ENCODE results near the gene PARVA. TPM values are rescaled to one million over a fixed set of nuclear protein-coding genes. Genes with fewer than 3 reads are reported as not detected.
"Not testable (repeated sequence)": the region's sequence is repeated elsewhere in the genome, so short reads cannot be mapped to it uniquely, and the experiment has no call there.

The PARVA gene
- total and polyA plus RNA-seq, 3 experiments from 2014 or later: 0.07 to 0.59 (median 0.18) TPM

DNA sequence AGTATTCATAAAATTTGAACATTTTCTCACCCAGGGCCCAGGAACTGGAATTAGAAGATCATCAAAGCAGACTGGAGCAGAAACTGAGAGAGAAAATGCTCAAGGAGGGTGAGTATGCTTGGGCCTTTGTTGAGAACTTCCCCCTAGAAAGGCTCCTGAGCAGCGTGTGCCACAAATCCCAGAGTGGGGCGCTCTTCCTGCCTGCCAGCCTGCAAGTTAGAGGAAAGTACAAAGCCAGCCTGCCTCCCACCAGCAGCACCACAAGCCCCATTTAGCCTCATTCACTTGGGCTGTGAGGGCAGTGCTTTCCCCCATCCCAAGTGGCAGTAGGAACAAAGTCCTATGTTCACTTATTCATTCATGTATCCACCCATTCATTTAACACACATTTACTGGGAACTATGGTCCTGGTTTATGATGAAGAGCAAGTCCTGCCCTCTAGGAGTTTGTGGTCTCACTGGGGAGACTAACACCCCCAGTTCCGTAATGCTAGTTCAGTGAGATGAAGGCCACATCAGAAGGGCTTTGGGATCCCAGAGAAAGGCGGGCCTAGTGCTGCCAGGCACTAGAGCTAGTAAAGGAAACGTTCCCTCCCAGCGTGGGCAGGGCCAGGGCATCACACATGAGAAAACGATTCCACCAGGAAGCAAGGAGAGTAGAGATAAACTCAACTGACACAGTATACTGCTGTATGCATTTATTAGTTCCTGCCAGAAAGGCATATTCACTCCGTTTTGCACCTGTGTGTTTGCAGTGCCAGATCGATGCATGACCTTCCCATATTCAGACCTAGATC, 22.4 kb upstream of the PARVA start:
- H3K27me3 Mint-ChIP-seq: peaks cover 0 to 1% of the 10 kb centered on the region in 2 donors
- Histone ChIP-seq H3K27ac (ENCODE audit: low read depth, low read length) (no peak overlapping the region), H3K9me3 (ENCODE audit: low read length) (no peaks in the 10 kb centered on the region), H3K27me3 (ENCODE audit: insufficient read depth, low read length, poor library complexity, severe bottlenecking) (no peaks in the 10 kb centered on the region), H3K36me3 (ENCODE audit: insufficient read depth, low read length) (no peaks in the 10 kb centered on the region), H3K4me3 (ENCODE audit: low read length) (no peak overlapping the region), H3K4me1 (ENCODE audit: insufficient read depth, low read length) (peaks cover 24% of the 10 kb centered on the region)
- H3K9me3 Mint-ChIP-seq: no peaks in the 10 kb centered on the region
- ChIA-PET CTCF (no interaction called here), POLR2A (no interaction called here)
- H3K36me3 Mint-ChIP-seq: peaks cover 1 to 14% (median 2%) of the 10 kb centered on the region in 3 donors
- peak overlapping the region in 3 of 8 donors; percentile 25 to 52 (median 30) for H3K27ac Mint-ChIP-seq
- H3K4me1 Mint-ChIP-seq: peaks cover 20 to 36% (median 35%) of the 10 kb centered on the region in 3 donors
- H3K4me3 Mint-ChIP-seq: no peak overlapping the region
- no peak for DNase-seq

DNA sequence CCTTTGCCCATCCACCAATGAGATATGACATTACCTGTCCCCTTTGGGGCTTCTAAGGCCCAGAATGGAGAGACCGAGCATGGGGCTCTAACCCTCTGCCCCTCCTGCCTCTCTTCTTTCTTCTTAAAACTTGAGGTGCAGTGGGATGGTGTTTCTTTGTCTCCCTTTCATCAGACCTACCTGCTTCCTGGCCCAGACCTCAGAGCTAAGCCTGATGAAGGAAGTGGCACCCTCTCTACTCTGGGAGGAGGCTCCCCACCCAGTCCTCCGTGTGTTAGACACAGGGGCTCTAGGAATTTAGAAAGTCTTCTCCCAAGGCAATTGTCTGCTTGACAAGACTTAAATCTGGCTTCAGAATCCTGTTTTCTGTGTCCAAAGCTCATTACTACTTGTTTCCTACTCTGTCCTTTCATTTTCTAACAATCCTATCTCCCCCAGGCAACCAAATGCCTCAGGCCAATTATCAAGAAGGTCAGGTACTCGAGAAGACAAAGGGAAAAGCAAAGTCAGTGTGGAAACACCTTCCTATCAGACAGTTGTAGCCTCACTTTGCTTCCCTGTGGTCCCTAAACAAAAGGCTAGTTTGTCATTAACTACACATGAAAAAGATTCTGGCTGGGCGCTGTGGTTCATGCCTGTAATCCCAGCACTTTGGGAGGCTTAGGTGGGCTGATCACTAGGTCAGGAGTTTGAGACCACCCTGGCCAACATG, 20.3 kb upstream of the PARVA start:
- Mint-ChIP-seq H3K27me3 (peaks cover 0 to 1% of the 10 kb centered on the region in 2 donors), H3K4me3 (peak overlapping the region in 6 of 7 donors; percentile 25 to 65 (median 60)), H3K9me3 (no peaks in the 10 kb centered on the region), H3K27ac (peak overlapping the region; percentile 27 to 95 (median 88)), H3K36me3 (peaks cover 1 to 10% (median 2%) of the 10 kb centered on the region in 3 donors), H3K4me1 (peaks cover 34 to 51% (median 46%) of the 10 kb centered on the region in 3 donors)
- ChIA-PET CTCF (interaction anchor here (1.2 to 2.0 kb wide), 3 partner anchors 9 to 26 kb away, joined by 3 to 8 read pairs (median 4); partner anchors contain the start of gene PARVA), POLR2A (interaction anchor here (1.1 kb wide), 1 partner anchor 9 kb away, joined by 4 read pairs; no protein-coding TSS in a partner anchor)
- H3K27ac ChIP-seq (ENCODE audit: low read depth, low read length): no peak overlapping the region
- H3K4me1 ChIP-seq (ENCODE audit: insufficient read depth, low read length): peaks cover 26% of the 10 kb centered on the region
- H3K27me3 ChIP-seq (ENCODE audit: insufficient read depth, low read length, poor library complexity, severe bottlenecking): no peaks in the 10 kb centered on the region
- DNase-seq: peak in 1 of 5 donors; percentile 38
- H3K4me3 ChIP-seq (ENCODE audit: low read length): peak overlapping the region; percentile 35
- no peaks in the 10 kb centered on the region for H3K9me3 ChIP-seq (ENCODE audit: low read length)
- H3K36me3 ChIP-seq (ENCODE audit: insufficient read depth, low read length): no peaks in the 10 kb centered on the region

DNA sequence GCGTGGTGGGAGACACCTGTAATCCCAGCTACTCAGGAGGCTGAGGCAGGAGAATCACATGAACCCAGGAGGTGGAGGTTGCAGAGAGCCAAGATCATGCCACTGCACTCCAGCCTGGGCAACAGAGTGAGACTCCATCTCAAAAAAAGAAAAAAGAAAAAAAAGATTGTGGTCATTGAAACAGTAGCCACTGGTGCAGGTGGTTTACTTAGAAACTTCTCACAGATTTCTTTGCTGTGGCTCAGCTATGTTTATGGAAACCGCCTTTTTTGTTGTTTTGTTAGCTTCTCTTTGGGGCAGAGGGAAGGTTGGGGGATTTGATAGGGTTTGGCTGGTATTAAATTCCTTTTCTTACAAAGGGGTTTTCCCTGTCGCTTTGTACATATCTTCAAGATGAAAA, 19.7 kb upstream of the PARVA start:
- H3K27me3 ChIP-seq (ENCODE audit: insufficient read depth, low read length, poor library complexity, severe bottlenecking); H3K4me3 ChIP-seq (ENCODE audit: low read length); H3K36me3 Mint-ChIP-seq; POLR2A ChIA-PET; DNase-seq; H3K27ac ChIP-seq (ENCODE audit: low read depth, low read length); H3K36me3 ChIP-seq (ENCODE audit: insufficient read depth, low read length); H3K9me3 ChIP-seq (ENCODE audit: low read length); H3K27me3 Mint-ChIP-seq; H3K9me3 Mint-ChIP-seq: not testable (repeated sequence)
- H3K4me3 Mint-ChIP-seq: peak overlapping the region in 3 of 7 donors; percentile 13 to 63 (median 59)
- H3K4me1 ChIP-seq (ENCODE audit: insufficient read depth, low read length): peaks cover 32% of the 10 kb centered on the region
- H3K27ac Mint-ChIP-seq: peak overlapping the region in 1 of 8 donors; percentile 89
- peaks cover 39 to 57% (median 52%) of the 10 kb centered on the region in 3 donors for H3K4me1 Mint-ChIP-seq
- CTCF ChIA-PET: interaction anchor here (1.2 to 2.0 kb wide), 3 partner anchors 9 to 26 kb away, joined by 3 to 8 read pairs (median 4); partner anchors contain the start of gene PARVA

DNA sequence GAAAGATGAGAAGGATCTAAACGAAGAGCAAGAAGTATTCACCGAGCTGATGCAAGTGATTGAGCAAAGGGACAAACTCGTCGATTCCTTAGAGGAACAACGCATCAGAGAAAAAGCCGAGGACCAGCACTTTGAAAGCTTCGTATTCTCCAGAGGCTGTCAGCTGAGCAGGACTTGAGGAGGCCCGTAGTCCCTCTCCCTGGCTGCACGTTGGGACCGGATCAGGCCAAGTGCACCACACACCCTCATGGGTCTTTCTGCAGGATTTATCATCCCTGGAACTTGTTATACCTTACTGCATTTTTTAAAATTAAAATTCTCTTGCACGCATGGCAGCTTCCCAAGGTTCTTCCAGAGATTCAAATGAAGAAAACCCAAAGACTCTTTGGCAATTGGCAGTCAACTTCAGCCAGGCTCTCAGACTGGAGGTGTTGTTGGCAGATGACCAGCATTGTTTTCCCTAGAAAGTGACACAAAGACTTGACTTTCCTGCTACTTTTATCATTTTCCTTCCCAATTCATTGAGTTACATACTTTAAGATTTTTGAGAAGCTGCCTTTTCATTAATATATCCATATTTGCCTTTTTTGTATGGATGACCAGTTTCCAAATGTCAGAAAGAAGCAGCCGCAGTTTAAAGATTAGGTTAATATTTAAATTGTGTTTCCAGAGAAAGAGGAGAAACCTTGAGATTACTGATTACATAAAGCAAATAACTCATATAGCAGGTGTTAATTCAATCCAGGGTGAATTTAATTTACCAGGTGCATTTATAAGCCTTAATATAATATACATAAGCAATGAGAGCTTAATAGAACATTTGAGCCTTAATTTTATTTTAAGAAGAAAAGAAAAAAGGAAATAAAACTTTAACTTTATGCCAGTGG, 18.8 kb upstream of the PARVA start:
- no peaks in the 10 kb centered on the region for H3K27me3 Mint-ChIP-seq
- CTCF ChIA-PET: interaction anchor here (1.1 to 2.0 kb wide), 5 partner anchors 8 to 27 kb away, joined by 3 to 8 read pairs (median 4); partner anchors contain the start of gene PARVA

GRCh38 chr11:12359761-12360160, 17.6 kb upstream of the PARVA start:
- Mint-ChIP-seq H3K36me3 (peaks cover 0 to 4% (median 1%) of the 10 kb centered on the region in 3 donors), H3K4me1 (peaks cover 58 to 78% (median 72%) of the 10 kb centered on the region in 3 donors), H3K9me3 (no peaks in the 10 kb centered on the region), H3K27ac (no peak overlapping the region), H3K27me3 (no peaks in the 10 kb centered on the region), H3K4me3 (no peak overlapping the region)
- Histone ChIP-seq H3K36me3 (ENCODE audit: insufficient read depth, low read length) (no peaks in the 10 kb centered on the region), H3K4me3 (ENCODE audit: low read length) (no peak overlapping the region), H3K4me1 (ENCODE audit: insufficient read depth, low read length) (peaks cover 53% of the 10 kb centered on the region), H3K9me3 (ENCODE audit: low read length) (no peaks in the 10 kb centered on the region), H3K27ac (ENCODE audit: low read depth, low read length) (no peak overlapping the region), H3K27me3 (ENCODE audit: insufficient read depth, low read length, poor library complexity, severe bottlenecking) (no peaks in the 10 kb centered on the region)
- POLR2A ChIA-PET: no interaction called here
- DNase-seq: no peak
- CTCF ChIA-PET: interaction anchor here (0.8 to 1.3 kb wide), 2 partner anchors 10 to 28 kb away, joined by 3 to 5 read pairs; no protein-coding TSS in a partner anchor

More for the DNA sequence above, 18.8 kb upstream of the PARVA start:
- H3K4me1 Mint-ChIP-seq: peaks cover 47 to 66% (median 61%) of the 10 kb centered on the region in 3 donors
- no peaks in the 10 kb centered on the region for H3K27me3 ChIP-seq (ENCODE audit: insufficient read depth, low read length, poor library complexity, severe bottlenecking)
- H3K9me3 ChIP-seq (ENCODE audit: low read length): no peaks in the 10 kb centered on the region
- H3K27ac Mint-ChIP-seq: peak overlapping the region in 1 of 8 donors; percentile 2
- peak overlapping the region in 1 of 7 donors; percentile 50 for H3K4me3 Mint-ChIP-seq
- POLR2A ChIA-PET: interaction anchor here (0.7 kb wide), 1 partner anchor 1032 kb away, joined by 5 read pairs; no protein-coding TSS in a partner anchor
- no peak for DNase-seq
- H3K4me3 ChIP-seq (ENCODE audit: low read length): no peak overlapping the region
- H3K27ac ChIP-seq (ENCODE audit: low read depth, low read length): no peak overlapping the region
- H3K9me3 Mint-ChIP-seq: no peaks in the 10 kb centered on the region
- peaks cover 1 to 5% (median 2%) of the 10 kb centered on the region in 3 donors for H3K36me3 Mint-ChIP-seq
- no peaks in the 10 kb centered on the region for H3K36me3 ChIP-seq (ENCODE audit: insufficient read depth, low read length)
- peaks cover 41% of the 10 kb centered on the region for H3K4me1 ChIP-seq (ENCODE audit: insufficient read depth, low read length)

DNA sequence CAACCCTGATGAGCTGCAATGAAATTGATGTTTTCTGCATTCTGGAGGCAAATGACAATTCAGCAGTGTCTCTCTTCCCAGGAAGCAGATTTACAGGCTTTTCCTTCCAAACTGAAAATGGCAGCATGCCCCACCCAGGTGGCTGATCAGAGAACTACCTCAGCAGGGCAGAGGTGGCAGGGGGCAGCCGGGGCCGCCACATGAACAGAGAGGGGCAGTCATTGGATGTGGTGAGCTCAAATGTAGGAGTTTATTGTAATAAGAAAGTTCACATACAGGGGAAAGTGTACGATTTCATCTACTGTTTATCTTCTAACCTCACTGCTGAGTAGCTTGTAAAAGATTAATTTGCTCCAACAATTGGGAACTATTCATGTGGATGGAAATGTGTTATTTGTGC, 15.7 kb upstream of the PARVA start:
- peaks cover 2 to 7% (median 4%) of the 10 kb centered on the region in 3 donors for H3K36me3 Mint-ChIP-seq
- H3K27me3 Mint-ChIP-seq: no peaks in the 10 kb centered on the region
- peak overlapping the region; percentile 47 to 96 (median 88) for H3K27ac Mint-ChIP-seq
- H3K4me3 Mint-ChIP-seq: peak overlapping the region in 3 of 7 donors; percentile 16 to 61 (median 53)
- DNase-seq: no peak
- POLR2A ChIA-PET: no interaction called here
- CTCF ChIA-PET: interaction anchor here (1.2 kb wide), 1 partner anchor 23 kb away, joined by 3 read pairs; no protein-coding TSS in a partner anchor
- Histone ChIP-seq H3K27me3 (ENCODE audit: insufficient read depth, low read length, poor library complexity, severe bottlenecking) (no peaks in the 10 kb centered on the region), H3K4me3 (ENCODE audit: low read length) (no peak overlapping the region), H3K4me1 (ENCODE audit: insufficient read depth, low read length) (peaks cover 55% of the 10 kb centered on the region), H3K36me3 (ENCODE audit: insufficient read depth, low read length) (no peaks in the 10 kb centered on the region), H3K9me3 (ENCODE audit: low read length) (no peaks in the 10 kb centered on the region), H3K27ac (ENCODE audit: low read depth, low read length) (no peak overlapping the region)
- H3K4me1 Mint-ChIP-seq: peaks cover 69 to 82% (median 78%) of the 10 kb centered on the region in 3 donors
- H3K9me3 Mint-ChIP-seq: peaks cover 3 to 8% (median 5%) of the 10 kb centered on the region in 5 donors

GRCh38 chr11:12362857-12363256, 14.5 kb upstream of the PARVA start:
- Mint-ChIP-seq H3K4me3 (peak overlapping the region; percentile 1 to 65 (median 60)), H3K27me3 (no peaks in the 10 kb centered on the region), H3K27ac (peak overlapping the region; percentile 65 to 96 (median 90)), H3K4me1 (peaks cover 69 to 80% (median 78%) of the 10 kb centered on the region in 3 donors), H3K9me3 (peaks cover 5 to 18% (median 9%) of the 10 kb centered on the region in 5 donors), H3K36me3 (peaks cover 3 to 19% (median 5%) of the 10 kb centered on the region in 3 donors)
- CTCF ChIA-PET: interaction anchor here (1.2 to 1.3 kb wide), 3 partner anchors 14 to 32 kb away, joined by 3 to 7 read pairs (median 3); partner anchors contain the start of gene PARVA
- peaks cover 49% of the 10 kb centered on the region for H3K4me1 ChIP-seq (ENCODE audit: insufficient read depth, low read length)
- H3K9me3 ChIP-seq (ENCODE audit: low read length): no peaks in the 10 kb centered on the region
- POLR2A ChIA-PET: interaction anchor here (1.2 kb wide), 1 partner anchor 14 kb away, joined by 4 read pairs; the partner anchor contains the start of gene PARVA
- peak in 2 of 5 donors; percentile 31 to 40 for DNase-seq
- H3K36me3 ChIP-seq (ENCODE audit: insufficient read depth, low read length): no peaks in the 10 kb centered on the region
- no peaks in the 10 kb centered on the region for H3K27me3 ChIP-seq (ENCODE audit: insufficient read depth, low read length, poor library complexity, severe bottlenecking)
- no peak overlapping the region for H3K4me3 ChIP-seq (ENCODE audit: low read length)
- no peak overlapping the region for H3K27ac ChIP-seq (ENCODE audit: low read depth, low read length)
